Endometrium (tissue), 2 donors: Measurements from ENCODE around the gene SYT8.

ENCODE experiments used
- FAIRE-seq: peaks from 2 replicates; lab custom pipeline; 2012; peaks lifted over from hg19 to GRCh38; lab: Jason Lieb, UNC
- donor health status: control.
- donor health status: control.

SYT8 gene

DNA sequence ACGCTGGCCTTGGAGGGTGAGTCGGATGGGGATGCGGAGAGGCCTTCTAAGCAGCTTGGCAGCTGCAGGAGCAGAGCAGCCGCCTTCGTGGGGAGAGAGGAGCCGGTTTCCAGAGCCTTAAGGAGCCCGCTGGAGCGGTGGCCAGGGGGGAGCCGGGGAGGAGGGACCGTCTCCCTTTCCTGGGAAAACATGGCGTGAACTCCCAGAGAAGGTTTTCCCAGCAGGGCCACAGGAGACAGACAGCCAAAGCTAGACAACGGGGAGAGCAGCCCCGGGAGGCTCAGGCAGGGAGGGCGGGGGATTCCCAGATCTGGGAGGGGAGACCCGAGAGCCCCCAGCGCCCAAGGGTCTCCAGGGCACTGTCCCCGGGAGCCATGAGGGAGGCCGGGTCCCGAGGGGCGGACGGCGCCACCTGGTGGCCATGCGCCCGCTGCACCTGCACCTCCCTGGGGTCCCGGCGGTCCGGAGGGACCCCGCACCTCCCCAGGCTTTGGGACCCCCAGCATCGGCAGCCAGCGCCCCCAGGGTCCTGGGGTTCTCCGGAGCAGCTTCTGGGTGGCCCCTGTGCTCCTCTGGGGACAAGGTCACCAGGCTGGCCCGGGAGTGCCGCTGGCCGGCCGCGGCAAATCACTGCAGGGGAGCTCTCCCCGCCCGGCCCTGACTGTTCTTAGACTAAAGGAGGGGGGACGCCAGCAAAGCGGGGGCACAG, 2.4 kb upstream of the SYT8 start:
- no peak for FAIRE-seq

- FAIRE-seq, result no peak
These were observed 1.9 kb upstream of the SYT8 start for GRCh38 chr11:1832920-1833295.

DNA sequence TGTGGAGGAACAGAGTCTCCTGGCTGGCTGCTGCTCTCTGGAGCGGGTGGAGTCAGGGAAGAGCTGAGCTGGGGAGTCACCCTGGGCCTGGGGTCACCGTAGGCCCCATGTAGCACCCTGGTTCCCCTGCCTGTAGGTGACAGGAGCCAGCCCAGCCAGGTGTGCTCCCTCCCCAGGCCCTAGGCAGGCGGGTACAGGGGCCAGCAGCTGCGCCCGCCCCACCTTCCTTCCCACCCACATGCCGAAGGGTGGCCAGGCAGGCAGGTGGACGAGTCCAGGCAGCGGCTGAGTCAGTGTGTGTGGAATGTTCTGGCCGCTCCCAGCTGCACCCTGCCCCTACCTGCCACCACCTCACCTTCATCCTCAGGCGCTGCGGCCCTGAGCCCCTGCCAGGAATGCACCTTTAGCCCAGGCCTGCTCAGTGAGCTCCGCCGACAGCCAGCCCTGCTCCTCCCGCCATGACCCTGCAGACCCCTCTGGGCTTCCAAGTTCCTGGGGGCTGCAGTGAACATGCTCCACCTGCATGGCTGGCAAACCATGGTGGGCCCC, 654 bp upstream of the SYT8 start:
- FAIRE-seq, result no peak

DNA sequence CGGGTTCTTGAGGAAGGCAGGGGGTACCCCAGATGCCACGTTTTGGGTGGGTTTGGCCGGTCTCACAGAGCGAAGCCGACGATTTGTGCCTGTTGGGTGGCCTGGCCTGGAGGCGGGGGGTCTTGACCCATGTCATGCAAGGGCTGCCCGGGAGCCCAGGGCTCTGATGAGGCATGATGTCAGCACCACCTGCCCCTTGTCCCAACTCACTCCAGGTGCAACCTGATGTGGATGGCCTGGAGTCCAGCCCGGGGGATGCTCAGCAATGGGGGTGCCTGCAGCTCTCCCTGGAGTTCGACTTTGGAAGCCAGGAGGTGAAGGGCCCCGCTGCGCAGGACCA, 851 bp downstream of the SYT8 start:
- FAIRE-seq, result no peak

DNA sequence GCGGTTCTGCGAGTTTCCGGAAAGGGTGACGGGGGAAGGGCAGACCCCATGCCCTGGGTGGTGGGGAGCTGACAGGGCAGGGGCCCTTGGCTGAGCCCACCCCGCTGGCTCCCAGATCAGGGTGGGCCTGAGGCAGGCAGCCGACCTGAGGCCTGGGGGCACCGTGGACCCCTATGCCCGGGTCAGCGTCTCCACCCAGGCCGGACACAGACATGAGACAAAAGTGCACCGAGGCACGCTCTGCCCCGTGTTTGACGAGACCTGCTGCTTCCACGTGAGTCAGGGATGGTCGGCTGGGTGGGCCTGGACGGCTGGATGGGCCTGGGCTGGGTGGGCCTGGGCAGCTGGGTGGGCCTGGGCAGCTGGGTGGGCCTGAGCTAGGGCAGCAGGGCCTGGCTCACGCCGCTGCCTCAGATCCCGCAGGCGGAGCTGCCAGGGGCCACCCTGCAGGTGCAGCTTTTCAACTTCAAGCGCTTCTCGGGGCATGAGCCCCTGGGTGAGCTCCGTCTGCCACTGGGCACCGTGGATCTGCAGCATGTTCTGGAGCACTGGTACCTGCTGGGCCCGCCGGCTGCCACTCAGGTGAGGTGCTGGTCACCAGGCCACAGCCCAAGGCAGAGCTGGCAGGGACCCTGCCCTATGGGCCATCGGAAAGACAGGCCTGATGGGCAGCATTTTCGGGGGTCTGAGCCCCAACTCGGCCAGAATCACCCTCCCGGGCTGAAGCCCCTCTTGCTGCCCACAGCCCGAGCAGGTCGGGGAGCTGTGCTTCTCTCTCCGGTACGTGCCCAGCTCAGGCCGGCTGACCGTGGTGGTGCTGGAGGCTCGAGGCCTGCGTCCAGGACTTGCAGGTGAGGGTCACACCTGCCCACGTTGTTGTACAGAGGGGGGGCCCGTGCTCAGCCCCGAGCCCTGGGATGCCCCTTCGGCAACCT, 1.5 kb downstream of the SYT8 start:
- no peak for FAIRE-seq

GRCh38 chr11:1837171-1838076, 2.6 kb downstream of the SYT8 start:
- no peak for FAIRE-seq

GRCh38 chr11:1838077-1838425, 3.3 kb downstream of the SYT8 start:
- no peak for FAIRE-seq

DNA sequence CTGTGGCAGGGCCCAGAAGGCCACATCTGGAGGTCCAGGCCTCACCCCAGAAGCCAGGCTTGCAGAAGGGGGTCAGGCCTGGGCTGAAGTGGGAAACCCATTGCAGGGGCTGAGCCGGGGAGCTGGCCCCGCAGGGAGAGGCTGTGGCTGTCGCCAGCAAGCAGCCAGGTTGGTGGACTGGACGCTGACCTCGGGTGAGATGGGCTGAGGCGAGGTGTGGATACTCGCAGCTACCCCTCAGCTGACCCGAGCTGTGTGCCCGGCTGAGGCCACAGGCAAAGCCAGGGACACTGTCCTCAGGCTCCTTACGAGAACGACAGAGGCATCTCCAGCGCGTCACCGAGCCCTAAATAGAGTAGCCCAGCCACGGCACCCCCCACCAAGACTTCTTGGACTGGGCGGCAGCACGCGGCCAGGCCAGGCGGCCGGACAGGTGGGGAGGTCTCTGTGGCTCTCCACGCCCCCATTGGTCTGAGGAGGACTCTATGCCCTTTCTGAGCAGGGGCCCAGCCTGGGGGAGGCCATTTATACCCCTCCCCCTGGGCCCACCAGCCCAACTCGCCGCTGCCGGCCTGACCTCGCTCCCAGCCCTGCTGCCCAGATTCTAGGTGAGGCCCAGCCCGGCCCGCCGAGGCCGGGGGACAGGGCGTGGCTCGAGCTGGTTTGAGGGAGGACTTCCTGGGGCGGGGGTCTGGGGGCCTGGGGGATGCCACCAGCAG, 3.8 kb downstream of the SYT8 start, which contains the start of gene TNNI2:
TNNI2 (plus strand) TSS at position 556 of the 719 bp plus-strand sequence. CDS start 716 bp downstream, outside the sequence.
- no peak for FAIRE-seq

GRCh38 chr11:1839204-1839923, 4.6 kb downstream of the SYT8 start:
- FAIRE-seq, result no peak

DNA sequence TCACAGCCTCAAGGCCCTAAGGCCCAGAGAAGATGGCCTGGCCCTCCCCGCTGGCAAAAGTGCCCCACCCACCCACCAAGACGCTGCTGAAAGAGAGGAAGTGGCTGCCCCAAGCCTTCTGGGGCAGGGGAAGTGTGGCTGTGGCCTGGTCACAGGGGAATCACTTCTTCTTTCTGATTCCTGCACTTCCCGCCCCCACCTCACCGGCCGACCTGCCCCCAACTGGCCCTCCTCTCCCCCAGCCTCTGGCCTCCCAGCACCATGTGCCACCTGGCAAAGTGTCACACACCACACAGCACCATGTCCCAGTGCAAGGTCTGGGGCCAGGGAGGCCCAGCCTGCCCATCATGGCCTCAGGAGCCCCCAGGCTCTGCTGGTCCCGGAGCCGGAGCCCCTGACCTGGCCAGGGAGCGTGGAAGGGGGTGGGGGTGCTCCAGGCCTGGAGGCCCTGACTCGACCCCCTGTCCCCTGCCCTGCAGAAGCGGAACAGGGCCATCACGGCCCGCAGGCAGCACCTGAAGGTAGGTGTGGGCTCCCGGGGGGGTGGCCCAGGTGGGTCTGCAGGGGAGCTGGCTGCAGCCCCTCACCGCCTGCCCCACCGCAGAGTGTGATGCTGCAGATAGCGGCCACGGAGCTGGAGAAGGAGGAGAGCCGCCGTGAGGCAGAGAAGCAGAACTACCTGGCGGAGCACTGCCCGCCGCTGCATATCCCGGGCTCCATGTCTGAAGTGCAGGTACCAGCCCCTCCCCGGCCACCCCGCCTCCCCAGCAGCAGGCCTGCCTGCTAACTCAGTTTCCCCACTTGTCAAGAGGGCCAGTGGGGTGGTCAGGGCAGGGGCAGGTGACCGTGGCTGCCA, 5.4 kb downstream of the SYT8 start:
- no peak for FAIRE-seq

GRCh38 chr11:1840780-1841480, 6.1 kb downstream of the SYT8 start:
- no peak for FAIRE-seq

DNA sequence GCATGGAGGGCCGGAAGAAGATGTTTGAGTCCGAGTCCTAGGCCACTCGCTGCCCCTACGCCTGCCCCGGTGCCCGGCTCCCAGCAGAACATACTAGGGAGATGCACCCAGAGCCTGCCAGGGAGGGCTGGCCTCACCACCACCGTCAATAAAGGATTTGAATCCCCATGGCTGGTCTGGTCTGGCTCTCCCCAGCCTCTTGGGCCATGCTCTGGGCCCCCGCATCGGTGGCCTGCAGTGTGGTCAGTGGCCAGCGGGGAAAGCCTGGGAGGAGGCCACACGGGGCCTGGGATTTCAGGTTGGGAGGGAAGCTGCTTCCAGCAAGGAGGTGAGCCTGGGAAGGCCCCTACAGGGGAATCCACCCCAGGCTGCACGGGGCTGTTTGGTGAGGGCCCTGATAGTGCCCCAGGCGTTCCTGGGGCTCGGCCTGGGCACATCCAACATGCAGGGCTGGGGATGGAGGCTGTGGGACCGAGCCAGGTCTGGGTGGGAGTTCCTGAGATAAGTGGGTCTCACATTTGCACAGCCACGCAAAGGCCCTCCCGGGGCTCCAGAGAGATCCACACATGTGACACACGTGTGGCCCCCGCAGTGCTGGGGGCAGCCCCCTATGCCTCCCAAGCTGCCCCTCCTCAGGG, 6.8 kb downstream of the SYT8 start:
- FAIRE-seq, result no peak

DNA sequence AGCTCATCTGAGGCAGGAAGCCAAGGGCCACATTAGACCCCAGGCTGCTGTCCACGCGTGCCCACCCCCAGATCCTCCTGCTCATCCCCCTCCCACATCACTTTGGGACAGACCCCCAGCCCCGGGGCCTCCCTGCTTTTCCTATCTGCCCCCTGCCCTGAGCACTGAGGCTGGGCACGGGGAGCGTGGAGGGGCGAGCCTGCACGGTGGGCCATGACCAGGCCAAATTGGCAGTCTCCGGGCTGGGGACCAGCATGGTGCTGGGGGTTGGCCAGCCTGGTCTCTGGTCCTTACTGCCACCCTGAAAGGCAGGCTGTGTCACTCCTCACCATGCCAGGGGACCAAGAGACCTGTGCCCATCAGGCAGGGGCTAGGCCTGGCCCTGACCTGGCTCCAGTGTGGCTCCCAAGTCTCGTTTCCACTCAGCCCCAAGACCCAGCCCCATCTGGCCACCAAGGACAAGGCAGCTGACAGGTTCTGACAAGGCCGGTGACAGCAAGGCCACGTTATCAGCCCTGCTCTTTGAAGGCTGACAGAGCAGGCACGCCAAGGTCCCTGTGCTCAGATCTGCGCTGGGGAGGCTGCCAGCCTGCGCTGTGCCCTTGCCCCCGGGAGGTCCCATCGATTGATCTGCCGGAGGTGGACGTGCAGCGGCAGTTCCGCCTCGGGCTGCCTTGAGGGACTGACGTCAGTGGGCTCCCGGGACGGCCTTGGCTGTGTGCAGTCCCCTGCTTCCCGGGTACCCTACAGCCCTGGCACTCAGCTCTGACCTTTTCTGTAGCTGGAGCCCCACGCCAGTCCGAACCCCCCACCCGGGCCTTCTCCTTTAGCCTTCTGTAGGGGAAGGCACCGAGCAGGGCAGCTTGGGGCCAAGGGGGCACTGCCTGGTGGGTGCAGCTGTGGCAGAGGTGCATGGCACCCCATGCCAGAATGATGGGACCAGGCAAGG, 7.6 kb downstream of the SYT8 start:
- FAIRE-seq, result no peak

DNA sequence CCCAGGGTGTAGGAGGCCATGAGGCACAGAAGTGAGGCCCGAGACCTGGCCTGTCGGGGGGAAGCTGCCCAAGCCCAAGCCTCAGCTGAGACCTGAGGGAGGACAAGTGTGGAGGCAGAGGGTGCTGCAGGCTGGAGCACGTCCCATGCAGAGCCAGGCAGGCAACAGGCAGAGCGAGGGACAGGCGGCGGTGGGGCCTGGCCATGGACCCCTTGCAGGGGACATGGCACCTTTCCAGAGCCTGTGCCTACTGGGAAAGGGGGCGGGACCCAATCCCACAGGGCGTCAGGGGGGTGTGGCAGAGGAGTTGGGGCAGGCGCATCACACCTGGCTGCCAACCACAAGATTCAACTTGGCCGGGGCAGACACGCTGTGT, 8.3 kb downstream of the SYT8 start:
- no peak for FAIRE-seq

- no peak for FAIRE-seq
These were observed 9.0 kb downstream of the SYT8 start for GRCh38 chr11:1843796-1844195.

DNA sequence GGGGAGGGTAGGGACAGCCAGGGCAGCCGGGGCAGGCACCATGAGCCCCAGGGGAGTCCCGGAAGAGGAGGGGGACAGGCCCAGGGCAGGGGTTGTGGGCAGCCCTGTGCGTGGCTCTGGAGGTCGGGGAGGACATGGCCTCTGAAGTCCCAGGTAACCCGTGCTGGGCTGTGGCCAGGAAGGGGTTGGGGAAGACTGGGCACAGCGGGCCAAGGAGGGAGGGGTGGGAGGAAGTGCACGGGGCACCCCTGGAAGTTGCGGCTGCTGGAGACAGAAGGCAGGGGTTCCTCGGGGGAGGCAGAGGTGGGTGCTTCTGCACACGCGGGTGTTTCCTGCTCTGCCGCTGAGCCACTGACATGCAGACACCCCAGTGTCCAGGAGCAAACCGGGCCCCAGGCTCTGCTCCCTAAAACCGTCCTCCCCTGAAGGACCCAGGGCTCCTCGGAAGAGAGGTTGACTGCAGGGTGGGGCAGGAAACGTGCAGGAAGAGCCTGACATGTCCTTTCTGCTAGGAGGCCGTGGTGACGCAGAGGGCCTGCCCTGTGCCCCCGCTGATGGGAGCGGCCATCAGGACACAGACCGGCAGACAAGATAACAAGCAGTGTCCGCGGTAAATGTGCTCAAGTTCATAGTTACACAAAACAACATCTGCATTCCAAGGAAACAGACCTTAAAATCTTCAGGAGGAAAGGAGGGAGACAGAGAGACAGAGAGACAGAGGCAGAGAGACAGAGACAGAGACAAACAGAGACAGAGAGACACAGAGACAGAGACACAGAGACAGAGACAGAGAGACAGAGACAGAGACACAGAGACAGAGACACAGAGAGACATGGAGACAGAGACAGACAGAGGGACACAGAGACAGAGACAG, 9.7 kb downstream of the SYT8 start:
- FAIRE-seq, result no peak

- no peak for FAIRE-seq
These were observed 10.3 kb downstream of the SYT8 start for GRCh38 chr11:1845095-1845429.
